NCI-H2029 treated with DMSO at 0.1 percent for 48 hours (cell line): ENCODE results near the gene PALM.

Experiments used
- DNase-seq: peaks from one replicate; lab custom pipeline; 2025; lab: John Stamatoyannopoulos, UW

PALM gene

DNA sequence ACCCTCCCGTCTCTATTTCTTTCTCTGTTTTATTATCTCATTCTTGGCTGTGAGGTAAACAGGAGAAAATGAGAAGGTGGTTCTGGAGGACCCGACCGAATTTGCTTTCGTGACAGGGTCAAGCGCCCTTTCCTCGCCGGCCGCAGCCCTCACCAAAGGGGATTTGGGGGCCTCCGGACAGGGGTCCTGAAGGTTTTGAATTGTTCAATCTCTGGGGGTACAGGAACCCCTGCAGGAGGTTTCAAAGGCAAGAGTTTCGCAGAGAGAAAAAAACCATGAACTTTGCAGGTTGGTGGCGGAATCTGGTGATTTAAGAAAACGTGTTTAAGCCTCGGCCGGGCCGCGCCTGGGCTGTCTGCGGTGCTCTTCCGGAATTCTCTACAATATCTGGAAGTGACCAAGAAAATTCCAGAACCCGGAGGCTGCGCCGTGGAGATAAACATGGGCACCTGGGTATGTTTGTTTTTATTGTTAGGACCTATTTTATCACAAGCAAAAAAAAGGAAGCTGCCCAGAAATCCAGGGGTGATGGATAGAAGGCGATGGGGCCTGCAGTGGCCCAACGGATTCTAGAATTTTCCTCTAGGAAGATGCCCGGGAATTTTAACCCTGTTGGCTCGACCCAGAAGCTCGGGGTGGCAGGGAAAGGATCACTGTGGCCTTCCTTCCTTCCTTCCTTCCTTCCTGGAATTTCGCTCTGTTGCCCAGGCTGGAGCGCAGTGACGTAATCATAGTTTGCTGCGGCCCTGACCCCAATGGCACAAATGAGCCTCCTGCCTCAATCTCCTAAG is 74.3 kb downstream of the PALM start:
- no peak for DNase-seq

DNA sequence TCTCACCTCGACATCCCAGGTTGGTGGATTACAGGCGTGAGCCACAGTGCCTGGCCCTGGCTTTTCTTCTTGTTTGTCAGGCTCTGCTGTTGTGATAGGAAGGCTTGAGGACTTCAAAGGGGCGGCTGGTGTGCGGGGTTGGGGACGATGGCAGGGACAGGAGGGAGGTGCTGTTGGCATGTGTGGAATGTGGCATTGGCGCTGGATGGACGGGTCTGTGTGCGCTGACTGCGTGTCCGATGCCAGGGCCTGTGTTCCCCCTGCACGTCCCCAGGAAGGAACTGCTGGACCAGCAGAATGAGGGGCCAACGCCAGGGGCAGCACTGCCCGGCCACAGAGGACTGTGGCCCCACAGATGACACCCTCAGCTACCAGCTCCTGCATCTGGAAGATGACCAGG is 75.8 kb downstream of the PALM start:
- no peak for DNase-seq

DNA sequence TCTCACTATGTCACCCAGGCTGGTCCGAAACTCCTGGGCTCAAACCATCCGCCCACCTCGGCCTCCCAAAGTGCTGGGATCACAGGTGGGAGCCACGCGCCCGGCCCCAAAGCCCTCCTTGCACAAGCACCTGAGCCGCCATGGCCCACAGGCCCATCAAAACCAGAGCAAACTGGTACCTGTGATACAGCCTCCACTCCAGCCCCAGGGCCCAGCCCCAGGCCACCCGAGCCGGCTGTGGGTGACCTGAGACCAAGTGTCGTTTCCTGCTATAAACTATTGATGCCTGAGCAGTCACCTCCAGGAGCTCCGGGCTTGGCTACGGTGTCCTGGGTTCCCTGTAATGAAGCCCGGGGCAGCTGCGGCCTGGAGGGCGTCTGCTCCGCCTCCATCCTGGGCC is 78.8 kb downstream of the PALM start:
- DNase-seq, result no peak

DNA sequence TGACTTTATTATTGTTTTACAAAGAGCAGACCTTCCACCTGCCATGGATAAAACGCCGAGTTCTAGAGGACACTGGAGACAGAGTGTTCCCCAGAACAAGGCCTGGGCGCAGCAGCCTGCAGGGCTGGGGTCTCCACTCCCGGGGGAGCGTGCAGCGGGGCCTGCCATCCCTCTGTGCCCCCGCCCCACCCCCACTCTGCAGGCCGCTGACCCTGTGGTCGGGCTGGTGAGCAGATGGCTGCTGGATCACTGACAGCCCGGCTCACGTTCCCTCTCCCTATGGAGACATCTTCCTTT is 79.9 kb downstream of the PALM start:
- no peak for DNase-seq

DNA sequence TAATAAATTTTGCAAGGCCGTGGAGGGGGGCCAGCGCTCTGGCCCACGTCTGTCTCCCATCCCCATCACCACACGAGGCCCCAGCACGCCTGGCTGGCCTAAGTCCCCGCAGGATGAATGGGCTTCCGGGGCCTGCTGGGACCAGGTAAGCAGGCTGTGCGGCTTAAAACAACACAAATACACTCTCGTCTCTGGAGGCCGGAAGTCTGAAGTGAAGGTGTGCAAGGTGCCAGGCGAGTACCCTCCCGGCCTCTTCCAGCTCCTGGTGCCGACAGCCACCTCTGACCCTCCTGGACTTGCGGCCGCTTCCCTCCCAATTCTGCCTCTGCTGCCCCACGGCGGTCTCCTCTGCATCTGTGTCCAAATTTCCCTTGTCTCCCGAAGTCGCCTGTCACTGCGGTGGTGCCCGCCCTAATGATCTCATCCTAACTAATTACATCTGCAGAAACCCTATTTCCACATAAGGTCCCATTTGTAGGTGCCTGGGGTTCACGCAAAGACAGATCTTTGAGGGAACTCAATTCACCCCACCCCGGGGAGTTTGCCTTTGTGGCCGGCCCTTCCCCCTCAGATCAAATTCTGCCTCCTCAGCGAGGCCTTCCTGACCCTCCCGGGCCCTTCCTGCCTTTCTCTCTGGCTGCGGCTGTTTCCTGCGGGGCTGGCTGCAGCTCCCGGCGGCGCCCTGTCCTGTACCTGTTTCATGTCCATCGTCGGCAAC is 80.4 kb downstream of the PALM start:
- no peak for DNase-seq

DNA sequence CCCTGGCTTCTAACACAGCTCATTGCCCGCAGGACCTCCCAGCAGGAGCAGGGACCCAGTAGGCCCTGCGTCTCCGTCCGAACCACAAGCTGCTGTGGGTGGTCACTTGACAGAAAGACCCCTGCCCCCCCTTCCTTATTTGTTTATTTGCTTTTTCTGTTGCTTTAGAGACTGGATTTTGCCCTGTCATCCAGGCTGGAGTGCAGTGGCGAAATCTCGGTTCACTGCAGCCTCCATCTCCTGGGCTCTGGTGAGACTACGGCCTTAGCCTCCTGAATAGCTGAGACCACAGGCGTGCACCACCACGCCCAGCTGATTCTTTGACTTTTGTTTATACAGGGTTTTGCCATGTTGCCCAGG is 80.9 kb downstream of the PALM start:
- DNase-seq, result no peak

DNA sequence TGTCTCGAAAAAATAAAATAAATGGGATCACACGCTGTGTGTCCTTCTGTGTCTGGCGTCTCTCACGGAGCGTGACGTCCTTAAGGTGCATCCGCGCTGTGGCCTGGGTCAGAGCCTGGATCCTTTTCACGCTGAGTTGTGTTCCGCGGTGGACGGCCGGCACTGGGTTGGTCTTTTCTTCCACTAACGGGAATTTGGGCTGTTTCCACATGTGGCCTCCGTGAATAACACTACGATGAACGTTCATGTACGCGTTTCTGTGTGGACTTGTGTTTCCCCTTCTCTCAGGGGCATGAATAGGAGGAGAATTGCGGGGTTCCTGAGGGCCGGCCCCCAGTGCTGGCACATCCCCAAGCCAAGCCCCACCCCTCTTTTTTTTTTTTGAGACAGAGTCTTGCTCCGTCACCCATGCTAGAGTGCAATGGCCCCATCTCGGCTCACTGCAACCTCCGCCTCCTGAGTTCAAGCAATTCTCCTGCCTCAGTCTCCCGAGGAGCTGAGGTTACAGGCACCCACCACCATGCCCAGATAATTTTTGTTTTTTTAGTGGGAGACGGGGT is 82.4 kb downstream of the PALM start:
- DNase-seq, result no peak

DNA sequence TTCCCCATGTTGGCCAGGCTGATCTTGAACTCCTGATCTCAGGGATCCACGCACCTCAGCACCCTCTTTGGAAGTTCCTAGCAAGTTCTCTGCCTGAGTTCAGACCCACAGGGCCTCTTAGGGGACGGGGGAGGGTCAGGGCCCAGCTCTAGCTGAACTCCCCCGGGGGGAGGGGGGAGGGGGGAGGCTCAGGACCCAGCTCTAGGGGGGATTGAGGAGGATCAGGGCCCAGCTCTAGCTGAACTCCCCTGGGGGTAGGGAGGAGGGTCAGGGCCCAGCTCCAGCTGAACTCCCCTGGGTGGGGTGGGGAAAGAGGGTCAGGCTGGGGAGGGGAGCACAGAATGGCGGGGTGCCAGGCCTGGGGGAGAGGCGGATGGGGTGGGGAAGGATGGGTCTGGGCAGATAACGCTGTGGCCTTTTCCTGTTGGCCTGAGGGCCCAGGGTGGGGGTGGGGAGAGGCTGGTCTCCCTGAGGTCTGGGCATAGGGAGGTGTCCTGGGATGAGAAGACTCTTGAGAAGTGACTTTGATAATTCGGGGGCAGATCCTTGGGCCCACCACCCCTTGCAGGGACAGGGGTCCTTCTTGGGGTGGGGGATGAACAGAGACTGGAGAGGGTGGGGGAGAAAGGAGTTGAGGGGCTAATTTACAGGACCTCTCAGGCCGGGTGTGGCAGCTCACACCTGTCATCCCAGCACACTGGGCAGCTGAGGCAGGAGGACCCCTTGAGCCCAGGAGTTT is 83.0 kb downstream of the PALM start:
- no peak for DNase-seq

DNA sequence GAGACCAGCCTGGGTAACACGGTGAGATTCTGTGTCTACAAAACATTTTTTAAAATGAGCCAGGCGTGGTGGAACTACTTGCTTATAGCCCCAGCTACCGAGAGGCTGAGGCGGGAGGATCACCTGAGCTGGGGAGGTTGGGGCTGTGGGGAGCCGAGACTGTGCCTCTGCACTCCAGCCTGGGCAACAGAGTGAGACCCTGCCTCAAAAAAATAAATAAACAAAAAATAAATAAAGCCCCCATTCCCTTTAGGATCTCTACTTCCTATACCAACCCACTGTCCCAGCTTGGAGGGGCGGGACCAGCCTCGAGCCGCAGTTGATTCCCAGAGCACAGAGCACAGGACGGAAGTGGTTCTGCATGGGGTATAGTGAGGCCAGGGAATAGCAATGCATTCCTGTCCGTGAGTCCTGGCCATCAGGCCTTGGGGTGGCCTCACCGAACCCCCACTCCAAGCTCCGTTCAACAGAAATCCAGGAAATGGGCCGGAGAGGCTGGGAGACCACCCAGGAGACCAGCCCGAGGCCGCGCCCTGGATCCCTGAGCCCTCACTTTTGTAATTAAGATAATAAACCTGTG is 83.7 kb downstream of the PALM start:
- DNase-seq, result no peak

DNA sequence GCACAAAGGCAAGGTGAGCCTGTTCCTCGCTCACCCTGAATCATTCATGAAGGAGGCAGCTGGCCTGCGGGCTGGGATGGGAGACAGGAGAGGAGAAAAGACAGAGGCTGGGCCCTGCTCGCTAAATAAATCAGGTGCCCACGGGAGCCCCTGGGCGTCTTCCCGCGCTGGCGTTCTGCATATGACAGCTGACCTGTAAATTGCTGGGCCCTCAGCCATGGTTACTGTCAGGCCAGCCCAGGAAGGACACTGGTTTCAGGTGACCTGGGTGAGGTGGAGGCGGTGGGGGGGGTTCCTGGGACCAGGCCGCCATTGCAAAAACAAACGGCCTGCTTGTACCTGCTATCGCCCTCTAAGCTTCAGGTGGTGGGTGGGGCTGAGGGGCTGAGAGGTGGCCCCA is 85.1 kb downstream of the PALM start:
- DNase-seq, result no peak

DNA sequence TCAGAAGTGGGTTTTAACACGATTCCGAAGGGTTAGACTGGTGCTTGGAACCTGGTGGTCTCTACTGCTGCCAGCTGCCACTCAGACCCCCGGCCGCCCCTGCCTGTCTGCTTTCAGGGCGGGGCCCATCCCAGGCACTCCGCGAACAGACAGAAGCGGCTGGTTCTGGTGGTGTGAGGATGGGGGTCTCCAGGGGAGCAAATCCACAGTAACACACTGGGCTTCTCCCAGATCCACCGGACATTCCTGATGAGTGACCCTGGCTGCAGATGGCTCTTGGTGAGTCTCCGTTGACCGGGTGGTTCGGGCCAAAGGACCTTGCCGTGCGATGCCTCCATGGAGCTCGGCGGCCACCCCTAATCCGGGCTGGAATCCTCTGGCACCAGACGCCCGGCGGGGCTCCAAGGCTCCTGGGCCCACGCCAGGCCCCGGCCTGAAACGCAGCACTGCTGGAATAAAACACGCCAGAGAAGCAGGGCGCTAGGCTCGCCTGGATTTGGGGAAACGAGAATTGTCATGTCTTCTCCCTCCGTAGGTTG is 86.4 kb downstream of the PALM start:
- DNase-seq, result no peak

DNA sequence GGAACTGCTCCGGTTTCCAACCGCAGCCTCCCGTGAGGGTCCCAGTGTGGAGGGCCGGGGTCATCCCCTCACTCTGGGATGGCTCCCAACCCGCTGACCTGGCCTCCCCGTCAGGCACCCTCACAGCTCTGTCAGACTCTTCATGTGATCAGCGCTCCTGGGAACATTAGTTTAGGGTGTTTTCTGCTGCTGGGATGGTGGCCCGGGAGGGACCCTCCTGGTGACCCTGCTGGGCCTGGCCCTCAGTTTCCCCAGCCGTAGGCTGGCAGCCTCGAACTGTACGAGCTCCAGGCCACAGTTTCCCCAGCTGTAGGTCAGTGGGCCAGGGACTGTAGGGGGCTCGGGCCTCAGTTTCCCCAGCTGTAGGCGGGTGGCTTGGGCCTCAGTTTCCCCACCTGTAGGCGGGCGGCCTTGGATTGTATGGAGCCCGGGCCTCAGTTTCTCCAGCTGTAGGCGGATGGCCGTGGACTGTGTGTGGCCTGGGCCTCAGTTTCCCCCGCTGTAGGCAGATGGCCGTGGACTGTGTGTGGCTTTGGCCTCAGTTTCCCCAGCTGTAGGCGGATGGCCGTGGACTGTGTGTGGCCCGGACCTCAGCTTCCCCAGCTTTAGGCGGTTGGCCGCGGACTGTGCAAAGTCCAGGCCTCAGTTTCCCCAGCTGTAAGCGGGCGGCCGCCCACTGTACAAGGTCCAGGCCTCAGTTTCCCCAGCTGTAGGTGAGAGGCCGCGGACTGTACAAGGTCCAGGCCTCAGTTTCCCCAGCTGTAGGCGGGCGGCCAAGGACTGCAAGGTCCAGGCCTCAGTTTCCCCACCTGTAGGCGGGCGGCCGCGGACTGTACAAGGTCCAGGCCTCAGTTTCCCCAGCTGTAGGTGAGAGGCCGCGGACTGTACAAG is 87.2 kb downstream of the PALM start:
- DNase-seq, result no peak

DNA sequence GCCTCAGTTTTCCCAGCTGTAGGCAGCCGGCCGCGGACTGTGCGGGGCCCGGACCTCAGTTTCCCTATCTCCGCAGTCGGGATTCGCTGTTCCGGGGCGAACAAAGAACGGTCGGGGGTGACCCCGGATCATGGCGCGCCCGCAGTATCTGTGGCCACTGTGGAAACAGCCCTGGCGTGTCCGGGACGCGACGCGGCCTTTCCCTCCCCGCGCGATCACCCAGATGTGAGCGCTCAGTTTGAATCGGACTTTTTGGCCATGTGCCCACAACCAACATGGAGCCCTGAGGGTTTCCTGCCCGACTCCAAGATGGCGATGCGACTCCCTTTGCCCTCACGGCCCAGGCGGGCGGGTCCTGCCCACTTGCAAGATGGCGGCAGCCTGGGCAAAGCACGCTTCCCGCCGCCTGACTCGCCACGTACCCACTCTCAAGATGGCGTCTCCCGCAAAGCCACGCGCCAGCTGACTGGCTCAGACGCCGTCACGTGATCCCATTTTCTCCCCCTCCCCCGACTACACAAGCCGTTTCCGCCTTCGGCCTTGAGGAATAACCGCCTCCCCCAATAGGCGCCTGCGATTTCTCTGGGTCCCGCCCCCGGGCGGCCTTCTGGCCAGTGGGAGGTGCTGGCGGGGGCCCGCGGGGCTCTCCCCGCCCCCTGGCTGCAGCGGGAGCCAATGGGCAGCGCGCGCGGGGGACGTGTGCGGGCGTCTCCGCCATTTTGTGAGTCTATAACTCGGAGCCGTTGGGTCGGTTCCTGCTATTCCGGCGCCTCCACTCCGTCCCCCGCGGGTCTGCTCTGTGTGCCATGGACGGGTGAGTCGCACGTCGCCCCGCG is 88.2 kb downstream of the PALM start, which contains the start of gene PTBP1:
PTBP1 (plus strand) TSS at position 761 of the 836 bp plus-strand sequence; CDS start at position 807, 46 bp downstream.
- peak; percentile 97 for DNase-seq
